G401 (cell line): ENCODE data around the gene ANKH. TPM values are rescaled to one million over a fixed set of nuclear protein-coding genes. Genes with fewer than 3 reads are reported as not detected.

ENCODE experiments used
- DNase-seq: peaks from one replicate; pipeline ENCODE4 v3.0.0-alpha.2; 2015; ENCODE audit warnings: low spot score
- in situ Hi-C: cut with HindIII; loops from 2 replicates; pipeline ENCODE4 v1.10.0; 2016; ENCODE audit warnings: low sequenced_read_pairs, mixed read lengths
- total RNA-seq: library from RNA; depleted of rRNA; stranded (reverse); fragments of >200 nt; shearing (Covaris generic); gene quantifications from 2 replicates; pipeline ENCODE4 v1.2.3, GENCODE V29; 2014

Gene ANKH
- total RNA-seq, 1 experiment from 2014 or later, result 0.68 TPM

- DNase-seq, result no peak
- in situ Hi-C loops, result no loop called here
Measured at GRCh38 chr5:14730466-14730865, 141.1 kb downstream of the ANKH start.

DNA sequence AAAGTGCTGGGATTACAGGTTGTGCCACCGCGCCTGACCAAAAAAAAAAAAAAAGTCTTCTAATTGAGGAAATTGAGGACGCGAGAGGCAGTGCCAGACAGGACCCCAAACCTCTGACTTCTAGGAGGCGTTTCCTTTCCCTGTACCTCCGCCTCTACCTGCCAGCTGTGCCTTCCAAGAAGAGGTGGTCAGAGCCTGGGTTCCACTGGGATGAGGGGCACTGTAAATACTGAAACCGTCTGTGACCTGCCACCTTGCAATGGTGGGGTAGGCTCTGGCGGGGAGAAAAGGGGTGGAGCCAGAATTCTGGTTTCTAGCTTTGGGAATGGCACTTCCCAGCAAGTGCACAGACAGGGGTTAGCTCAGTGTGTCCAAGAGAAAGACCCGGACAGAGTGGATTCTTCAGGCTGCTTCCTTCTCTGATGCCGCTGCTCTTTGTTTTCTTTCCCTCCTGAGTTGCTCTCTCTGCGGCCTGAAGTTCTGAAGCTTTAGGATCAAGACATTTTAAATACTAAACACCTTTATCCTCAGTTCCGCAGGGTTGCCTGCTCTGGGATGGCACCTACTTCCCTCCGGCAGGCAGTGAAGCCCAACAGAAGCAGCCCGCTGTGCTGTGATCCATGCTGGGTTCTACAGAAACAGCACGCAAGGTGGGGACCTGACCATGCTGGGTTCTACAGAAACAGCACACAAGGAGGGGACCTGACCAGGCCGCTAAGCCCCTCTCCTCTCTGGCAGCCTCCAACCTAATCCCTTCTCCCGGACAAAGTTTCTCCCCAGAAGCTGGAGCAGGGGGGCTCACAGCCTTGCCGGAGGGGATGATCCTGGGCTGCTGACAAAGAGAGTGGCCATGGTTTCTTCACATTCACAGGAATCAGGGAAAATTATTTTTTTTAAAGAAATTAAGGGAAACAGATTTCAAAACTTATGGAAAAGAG, 141.9 kb downstream of the ANKH start:
- DNase-seq, result no peak
- in situ Hi-C loops, result no loop called here

GRCh38 chr5:14728459-14728938, 143.1 kb downstream of the ANKH start:
- in situ Hi-C loops, result no loop called here
- DNase-seq, result no peak

DNA sequence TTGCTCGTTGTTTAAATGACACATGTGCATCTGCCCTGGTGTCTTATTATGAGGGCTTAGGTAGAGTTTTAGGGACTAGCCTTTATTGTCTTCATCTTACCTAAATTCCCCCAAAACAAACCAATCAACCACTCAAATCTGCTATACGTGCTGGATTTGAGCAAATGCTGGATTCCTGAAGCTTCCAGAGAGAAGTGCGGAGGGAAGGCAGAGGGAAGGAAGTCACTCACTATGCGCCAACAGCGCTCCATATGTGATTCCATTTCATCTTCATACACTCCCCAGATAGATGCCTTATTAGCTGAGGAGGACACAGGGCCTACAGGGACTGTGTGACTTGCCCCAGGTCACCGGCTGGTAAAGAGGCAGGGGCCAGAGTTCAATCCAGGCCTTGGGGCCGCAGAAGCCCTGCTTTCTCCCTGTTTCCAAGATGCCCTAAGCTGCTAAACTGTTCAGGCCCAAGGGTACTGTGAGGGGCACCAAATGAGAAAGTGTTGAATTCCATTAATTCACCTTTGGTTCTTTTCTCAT, 143.6 kb downstream of the ANKH start:
- no peak for DNase-seq
- in situ Hi-C loops, result no loop called here

- in situ Hi-C loops, result no loop called here
- DNase-seq, result peak; percentile 88
Measured at GRCh38 chr5:14727428-14727865, 144.1 kb downstream of the ANKH start.

- no peak for DNase-seq
- in situ Hi-C loops, result no loop called here
Measured at GRCh38 chr5:14726066-14726838, 145.3 kb downstream of the ANKH start.

DNA sequence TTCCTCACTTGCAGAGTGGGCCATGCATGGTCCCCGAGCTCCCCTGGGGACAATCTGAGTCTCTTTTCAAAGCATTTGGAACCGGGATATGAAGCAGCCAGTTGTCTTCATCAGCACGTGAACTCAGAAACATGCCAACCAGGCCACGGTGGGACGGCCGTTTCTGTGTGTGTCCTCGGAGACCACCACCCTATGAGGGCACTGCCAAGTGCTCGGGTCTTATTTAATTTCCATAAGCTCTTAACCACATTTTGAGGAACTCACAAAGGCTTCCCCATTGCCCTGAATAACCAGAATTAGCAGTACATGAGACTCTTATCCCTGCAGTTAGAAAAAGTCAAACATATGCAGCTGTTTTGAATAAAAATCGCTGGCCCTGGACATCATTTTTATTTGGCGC, 146.9 kb downstream of the ANKH start:
- in situ Hi-C loops, result no loop called here
- no peak for DNase-seq

GRCh38 chr5:14723701-14724132, 147.9 kb downstream of the ANKH start:
- in situ Hi-C loops, result no loop called here
- no peak for DNase-seq

DNA sequence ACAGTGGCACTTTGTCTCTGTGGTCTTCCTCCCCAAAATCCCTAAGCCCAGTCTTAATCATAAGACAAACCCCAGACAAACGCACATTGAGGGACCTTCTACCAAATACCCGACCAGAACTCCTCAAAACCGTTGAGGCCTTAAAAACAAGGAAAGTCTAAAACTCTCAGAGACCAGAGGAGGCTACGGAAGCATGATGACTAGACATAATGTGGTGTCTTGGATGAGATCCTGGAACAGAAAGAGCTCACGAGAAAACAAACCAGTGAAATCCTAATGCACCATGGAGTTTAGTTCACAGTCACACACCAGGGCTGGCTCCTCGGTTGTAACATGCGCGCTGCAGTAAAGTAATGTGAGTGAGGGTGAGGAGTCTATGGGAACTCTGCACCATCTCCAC, 148.7 kb downstream of the ANKH start:
- no peak for DNase-seq
- in situ Hi-C loops, result no loop called here

- DNase-seq, result no peak
- in situ Hi-C loops, result no loop called here
Measured at GRCh38 chr5:14721990-14722656, 149.5 kb downstream of the ANKH start.

DNA sequence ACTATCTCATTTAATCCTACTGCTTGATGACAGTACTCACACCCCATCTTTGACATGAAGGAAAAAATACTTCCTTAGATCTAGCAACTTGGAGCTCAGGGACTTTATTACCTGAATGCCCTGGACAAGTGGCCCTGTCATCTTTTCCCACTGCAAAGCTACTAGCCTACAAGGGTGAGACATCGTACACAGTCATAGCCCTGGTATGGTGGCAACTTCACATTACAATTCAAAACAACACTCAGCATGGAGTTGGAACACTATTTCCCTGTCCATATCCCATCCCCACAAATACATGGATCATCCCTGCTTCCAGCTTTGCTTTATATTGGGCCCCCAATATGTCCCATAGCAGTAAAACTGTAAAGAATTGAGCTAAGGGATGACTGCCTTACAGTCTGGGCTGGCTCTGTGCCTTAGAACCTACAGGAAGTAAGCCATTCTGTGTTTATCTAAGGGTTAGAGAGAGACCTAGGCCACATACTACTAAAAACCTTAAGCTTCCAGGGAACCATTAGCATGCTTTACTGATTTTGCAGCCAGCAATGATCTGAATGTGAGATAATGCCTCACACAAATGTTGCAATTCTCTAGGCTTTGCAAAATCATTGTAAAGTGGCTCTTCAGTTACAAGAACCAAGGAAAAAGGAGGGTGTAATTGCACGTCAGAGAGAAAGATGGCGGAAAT, 151.2 kb downstream of the ANKH start:
- in situ Hi-C loops, result no loop called here
- DNase-seq, result no peak

GRCh38 chr5:14718778-14719177, 152.8 kb downstream of the ANKH start:
- DNase-seq, result no peak
- in situ Hi-C loops, result no loop called here

DNA sequence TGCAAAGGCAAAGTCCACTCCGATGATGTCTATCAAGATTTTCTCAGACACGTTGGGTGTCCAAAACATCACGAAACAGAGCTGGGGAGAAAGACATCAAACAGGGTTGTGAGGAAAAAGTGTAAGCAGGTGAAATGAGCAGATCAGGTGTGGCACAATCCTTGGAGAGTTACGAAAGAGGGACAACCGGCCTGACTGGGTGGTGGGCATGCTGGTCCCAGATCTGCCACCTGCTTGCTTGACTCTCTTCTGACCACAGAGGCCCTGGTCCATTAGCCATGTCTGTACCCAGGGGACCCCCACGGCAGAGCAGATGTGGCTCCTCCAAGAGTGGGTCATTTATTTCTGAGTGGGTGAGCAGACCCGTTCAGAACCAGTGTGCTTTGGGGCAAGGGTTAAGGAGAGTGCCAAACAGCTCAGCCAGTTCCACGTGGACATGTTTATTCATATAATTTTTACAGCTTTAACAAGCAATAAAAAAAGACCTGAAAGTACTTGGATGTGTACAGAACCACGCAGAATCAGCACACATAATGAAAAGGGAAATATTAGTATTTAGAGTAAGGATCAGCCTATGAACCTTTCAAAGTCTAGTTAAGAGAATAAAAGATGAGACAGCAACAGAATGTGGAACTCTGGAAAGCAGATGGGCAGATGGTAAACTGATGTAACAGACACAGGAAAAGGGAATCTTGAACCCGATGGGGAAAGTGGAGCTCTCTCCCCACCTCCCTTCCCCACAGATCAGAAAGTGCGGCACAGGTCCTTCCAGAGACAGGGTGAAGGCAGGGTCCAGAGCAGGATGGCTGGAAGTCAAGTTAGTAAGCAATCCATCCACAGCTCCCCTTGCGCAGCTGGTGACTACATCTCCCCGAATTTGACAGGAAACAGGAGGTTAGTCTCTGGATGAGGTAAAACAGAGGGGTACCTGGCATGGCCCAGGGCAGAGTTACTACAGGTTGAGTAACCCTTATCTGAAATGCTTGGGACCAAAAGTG, 154.5 kb downstream of the ANKH start:
- no peak for DNase-seq
- in situ Hi-C loops, result no loop called here

- no peak for DNase-seq
- in situ Hi-C loops, result no loop called here
Measured at GRCh38 chr5:14715481-14715880, 156.1 kb downstream of the ANKH start.

DNA sequence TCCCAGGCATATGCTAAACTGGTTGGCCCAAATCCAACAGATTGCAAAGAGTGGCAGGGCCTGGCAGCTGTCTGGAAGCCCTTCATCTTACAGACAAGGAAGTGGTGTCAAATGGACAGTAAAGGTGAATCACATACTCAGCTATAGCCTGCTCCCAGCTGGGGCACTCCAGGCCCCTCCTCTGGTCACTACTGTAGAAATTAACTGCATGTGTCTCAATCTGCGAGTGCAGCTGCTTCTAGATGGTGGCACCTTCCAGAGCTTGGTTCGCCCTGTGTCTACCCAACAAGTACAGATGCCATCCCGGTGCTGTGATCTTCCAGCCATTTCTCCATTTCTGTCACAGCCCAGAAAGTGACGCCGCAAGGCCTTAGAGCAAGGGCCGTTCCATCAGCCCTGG, 156.9 kb downstream of the ANKH start:
- DNase-seq, result peak; percentile 45
- in situ Hi-C loops, result no loop called here

DNA sequence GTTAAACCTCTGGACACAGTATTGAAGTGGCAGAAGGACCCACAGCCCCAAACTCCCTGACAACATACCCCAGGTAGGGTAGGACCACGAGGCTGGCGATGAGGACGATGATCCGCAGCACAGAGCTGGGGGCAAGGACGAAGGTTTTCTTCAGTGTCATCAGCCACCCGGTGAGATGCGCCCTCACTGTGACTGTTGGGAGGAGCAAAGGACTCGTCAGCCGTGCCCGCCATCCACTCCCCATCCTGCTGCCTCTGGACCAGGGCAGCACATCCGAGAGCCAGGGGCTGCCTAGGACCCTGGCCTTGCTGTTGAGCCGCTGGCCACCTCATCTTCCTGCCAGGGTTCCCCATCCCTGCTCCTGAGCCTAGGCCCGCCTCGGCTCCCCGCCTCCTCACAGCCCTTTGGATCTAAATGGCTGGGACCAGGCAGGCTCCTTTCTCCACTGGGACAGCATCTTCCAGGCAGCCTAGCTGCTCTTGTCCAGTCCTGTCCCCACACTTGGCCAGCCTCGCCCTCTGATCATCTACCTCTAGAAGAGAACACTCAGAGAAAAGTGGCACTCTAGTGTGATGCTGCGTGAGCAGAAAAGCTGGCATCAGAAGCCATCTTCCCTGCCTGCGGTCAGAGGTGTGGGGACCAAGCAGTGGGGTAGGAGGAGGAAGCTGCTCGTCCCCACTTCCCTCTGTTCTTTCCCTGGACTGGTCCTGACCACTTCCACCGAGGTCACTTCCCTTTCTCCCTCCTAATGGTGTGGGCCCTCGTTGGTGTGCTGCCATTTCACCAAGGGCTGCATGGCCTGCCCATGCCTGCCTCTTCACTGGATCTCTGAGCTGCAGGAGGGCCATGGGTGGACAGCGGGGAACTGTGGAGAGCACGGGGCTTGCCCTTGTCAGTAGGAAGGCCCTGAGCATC, 157.8 kb downstream of the ANKH start:
- DNase-seq, result no peak
- in situ Hi-C loops, result no loop called here

GRCh38 chr5:14712666-14713065, 158.9 kb downstream of the ANKH start:
- in situ Hi-C loops, result no loop called here
- no peak for DNase-seq
